Osteoblast (primary cell): Measurements from ENCODE around the gene CFAP57. TPM values are rescaled to one million over a fixed set of nuclear protein-coding genes. Genes with fewer than 3 reads are reported as not detected.

Experiments used
- DNase-seq: peaks from one replicate; pipeline ENCODE4 v3.0.0; 2011; ENCODE audit warnings: low spot score, mixed read lengths; ENCODE audit not compliant: insufficient read length; ENCODE audit errors: missing footprints
- H2AFZ ChIP-seq: 2 replicates; pipeline ENCODE4 v1.6.0; 2011; ENCODE audit warnings: mild to moderate bottlenecking, low read length
- H3K27ac ChIP-seq: 2 replicates; pipeline ENCODE4 v1.5.1; 2011; ENCODE audit warnings: mild to moderate bottlenecking, low read depth, low read length, moderate library complexity
- H3K27me3 ChIP-seq: 2 replicates; pipeline ENCODE4 v1.6.0; 2012; ENCODE audit warnings: mild to moderate bottlenecking, control low read depth, inconsistent platforms, low read length, moderate library complexity; ENCODE audit not compliant: insufficient read depth
- H3K36me3 ChIP-seq: 2 replicates; pipeline ENCODE4 v1.5.1; 2011; ENCODE audit warnings: mild to moderate bottlenecking, low read length, control low read depth, moderate library complexity; ENCODE audit not compliant: insufficient read depth
- H3K4me1 ChIP-seq: 2 replicates; pipeline ENCODE4 v1.5.1; 2011; ENCODE audit warnings: mild to moderate bottlenecking, low read length, control low read depth, moderate library complexity; ENCODE audit not compliant: insufficient read depth
- H3K4me2 ChIP-seq: 2 replicates; pipeline ENCODE4 v1.6.0; 2011; ENCODE audit warnings: mild to moderate bottlenecking, low read length; ENCODE audit not compliant: insufficient read depth
- H3K4me3 ChIP-seq: fragments of 200-600 bp; sonication (generic); 3 replicates; pipeline ENCODE4 v1.5.1; 2012; ENCODE audit warnings: mild to moderate bottlenecking, low read length, inconsistent platforms; ENCODE audit not compliant: insufficient read depth
- H3K79me2 ChIP-seq: 2 replicates; pipeline ENCODE4 v1.6.0; 2012; ENCODE audit warnings: mild to moderate bottlenecking, low read length, control low read depth, inconsistent platforms; ENCODE audit not compliant: insufficient read depth
- H3K9me3 ChIP-seq: 2 replicates; pipeline ENCODE4 v1.5.1; 2011; ENCODE audit warnings: low read depth, low read length, control low read depth
- H4K20me1 ChIP-seq: 2 replicates; pipeline ENCODE4 v1.6.0; 2012; ENCODE audit warnings: mild to moderate bottlenecking, low read length, control low read depth; ENCODE audit not compliant: insufficient read depth
- total RNA-seq: library from RNA; depleted of rRNA; stranded (reverse); fragments of >200 nt; gene quantifications from 2 replicates; pipeline ENCODE4 v1.2.3, GENCODE V29; 2012
- TF ChIP-seq, protein P1 (sequence below): IDR thresholded peaks from 2 replicates; pipeline ENCODE4 v1.5.1; 2011; ENCODE audit warnings: mild to moderate bottlenecking, low read depth, low read length, moderate library complexity; ENCODE audit errors: extremely low read depth

The CFAP57 gene
- total RNA-seq, 1 donor = under 0.01 TPM

DNA sequence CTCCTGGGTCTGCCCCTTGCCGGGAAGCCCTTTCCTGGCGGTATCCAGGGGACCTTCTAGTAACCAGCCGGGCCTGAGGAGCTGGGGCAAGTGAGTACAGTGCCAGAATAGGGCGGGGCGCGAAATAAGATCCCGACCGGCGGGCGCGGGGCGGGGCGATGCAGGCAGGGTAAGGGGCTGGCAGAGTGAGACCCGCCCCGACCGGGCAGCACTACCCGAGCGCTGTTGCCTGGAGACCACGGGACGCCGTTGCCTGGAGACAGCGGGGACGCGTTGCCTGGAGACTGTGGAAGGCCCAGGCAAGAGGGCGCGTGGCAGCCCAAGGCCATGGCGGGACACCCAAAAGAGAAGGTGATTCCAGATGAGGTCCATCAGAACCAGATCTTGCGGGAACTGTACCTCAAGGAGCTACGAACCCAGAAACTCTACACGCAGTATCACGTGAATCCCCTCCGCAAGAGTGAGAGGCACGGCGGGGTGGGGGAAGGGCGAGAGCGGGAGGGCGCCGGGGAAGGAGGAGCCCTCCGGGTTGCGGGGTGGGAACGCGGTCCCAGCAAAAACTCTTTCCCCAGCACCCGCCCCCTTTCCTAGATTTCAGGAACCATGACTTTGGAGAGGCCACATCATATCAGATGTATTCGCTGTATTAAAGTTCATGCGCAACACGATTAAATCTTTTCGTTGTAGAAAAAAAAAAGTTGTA lies 24.4 kb upstream of the CFAP57 start:
- DNase-seq = peak; percentile 86
- Histone ChIP-seq H4K20me1 (no peaks in the 10 kb centered on the region), H3K27me3 (peaks cover 44% of the 10 kb centered on the region), H3K4me3 (peak overlapping the region; percentile 71), H3K27ac (no peak overlapping the region), H2AFZ (peak overlapping the region; percentile 81), H3K4me2 (peak overlapping the region; percentile 91), H3K9me3 (no peaks in the 10 kb centered on the region), H3K36me3 (no peaks in the 10 kb centered on the region), H3K79me2 (no peaks in the 10 kb centered on the region), H3K4me1 (peaks cover 4% of the 10 kb centered on the region)
- TF ChIP-seq, protein P1, sequence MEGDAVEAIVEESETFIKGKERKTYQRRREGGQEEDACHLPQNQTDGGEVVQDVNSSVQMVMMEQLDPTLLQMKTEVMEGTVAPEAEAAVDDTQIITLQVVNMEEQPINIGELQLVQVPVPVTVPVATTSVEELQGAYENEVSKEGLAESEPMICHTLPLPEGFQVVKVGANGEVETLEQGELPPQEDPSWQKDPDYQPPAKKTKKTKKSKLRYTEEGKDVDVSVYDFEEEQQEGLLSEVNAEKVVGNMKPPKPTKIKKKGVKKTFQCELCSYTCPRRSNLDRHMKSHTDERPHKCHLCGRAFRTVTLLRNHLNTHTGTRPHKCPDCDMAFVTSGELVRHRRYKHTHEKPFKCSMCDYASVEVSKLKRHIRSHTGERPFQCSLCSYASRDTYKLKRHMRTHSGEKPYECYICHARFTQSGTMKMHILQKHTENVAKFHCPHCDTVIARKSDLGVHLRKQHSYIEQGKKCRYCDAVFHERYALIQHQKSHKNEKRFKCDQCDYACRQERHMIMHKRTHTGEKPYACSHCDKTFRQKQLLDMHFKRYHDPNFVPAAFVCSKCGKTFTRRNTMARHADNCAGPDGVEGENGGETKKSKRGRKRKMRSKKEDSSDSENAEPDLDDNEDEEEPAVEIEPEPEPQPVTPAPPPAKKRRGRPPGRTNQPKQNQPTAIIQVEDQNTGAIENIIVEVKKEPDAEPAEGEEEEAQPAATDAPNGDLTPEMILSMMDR = no peak

DNA sequence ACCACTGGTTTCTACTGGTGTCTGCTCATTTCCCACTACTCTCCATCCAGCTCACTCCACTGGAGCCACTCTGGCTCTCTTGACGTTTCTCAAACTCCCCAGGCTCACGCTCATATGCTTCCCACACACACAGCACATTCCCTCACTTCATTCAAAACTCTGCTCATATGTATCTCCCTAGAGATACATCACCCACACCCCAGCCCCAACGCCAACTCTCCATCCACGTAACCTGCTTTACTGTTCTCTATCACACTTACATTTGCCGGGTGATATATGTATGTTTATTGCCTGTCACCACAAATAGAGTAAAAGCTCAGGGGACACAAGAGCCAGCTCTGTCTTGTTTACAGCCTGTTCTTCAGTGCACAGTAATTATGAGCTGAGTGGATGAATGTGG lies 22.2 kb upstream of the CFAP57 start:
- H3K4me3 ChIP-seq = no peak overlapping the region
- peaks cover 37% of the 10 kb centered on the region for H3K27me3 ChIP-seq
- no peaks in the 10 kb centered on the region for H3K36me3 ChIP-seq
- TF ChIP-seq, protein P1 = no peak
- no peaks in the 10 kb centered on the region for H3K79me2 ChIP-seq
- DNase-seq = no peak
- no peaks in the 10 kb centered on the region for H3K9me3 ChIP-seq
- H2AFZ ChIP-seq = no peak overlapping the region
- peaks cover 4% of the 10 kb centered on the region for H3K4me1 ChIP-seq
- H3K27ac ChIP-seq = no peak overlapping the region
- no peaks in the 10 kb centered on the region for H4K20me1 ChIP-seq
- no peak overlapping the region for H3K4me2 ChIP-seq

DNA sequence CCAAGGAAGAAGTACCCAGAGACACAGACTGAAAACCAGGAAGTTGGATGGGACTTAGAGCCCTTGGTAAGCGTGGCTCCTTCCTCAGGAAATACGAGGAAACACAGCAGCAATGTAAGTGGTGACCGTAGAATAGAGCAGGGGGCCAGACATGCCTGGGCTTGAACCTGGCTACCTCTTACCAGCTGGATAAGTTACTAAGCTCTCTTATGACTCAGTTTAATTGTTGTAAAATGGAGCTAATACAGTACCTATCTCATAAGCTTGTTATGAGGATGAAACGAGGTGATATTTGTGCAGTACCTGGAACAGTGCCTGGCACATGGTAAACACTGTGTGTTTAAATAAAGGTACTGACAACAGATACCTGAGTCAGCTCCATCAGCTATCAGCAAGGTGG lies 19.3 kb upstream of the CFAP57 start:
- no peak for DNase-seq
- H3K36me3 ChIP-seq = no peaks in the 10 kb centered on the region
- TF ChIP-seq, protein P1 = no peak
- H3K9me3 ChIP-seq = no peaks in the 10 kb centered on the region
- peaks cover 1% of the 10 kb centered on the region for H3K4me1 ChIP-seq
- no peak overlapping the region for H3K27ac ChIP-seq
- no peaks in the 10 kb centered on the region for H4K20me1 ChIP-seq
- peak overlapping the region; percentile 36 for H2AFZ ChIP-seq
- H3K4me3 ChIP-seq = no peak overlapping the region
- H3K79me2 ChIP-seq = no peaks in the 10 kb centered on the region
- H3K27me3 ChIP-seq = peaks cover 16% of the 10 kb centered on the region
- no peak overlapping the region for H3K4me2 ChIP-seq

DNA sequence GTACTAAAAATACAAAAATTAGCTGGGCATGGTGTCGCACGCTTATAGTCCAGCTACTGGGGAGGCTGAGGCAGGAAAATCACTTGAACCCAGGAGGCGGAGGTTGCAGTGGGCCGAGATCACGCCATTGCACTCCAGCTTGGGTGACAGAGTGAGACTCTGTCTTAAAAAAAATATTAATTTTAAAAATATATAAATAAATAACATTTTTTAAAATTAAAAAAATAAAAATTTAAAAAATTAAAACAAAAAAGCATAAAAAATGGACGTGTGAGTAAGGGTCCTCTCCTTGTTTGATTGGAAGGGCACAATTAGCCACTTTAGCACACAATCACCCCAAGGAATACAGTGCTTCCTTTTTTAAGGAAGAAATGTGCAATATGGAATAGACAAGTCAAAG lies 18.7 kb upstream of the CFAP57 start:
- no peaks in the 10 kb centered on the region for H3K79me2 ChIP-seq
- H3K27ac ChIP-seq = no peak overlapping the region
- no peaks in the 10 kb centered on the region for H3K4me1 ChIP-seq
- H3K36me3 ChIP-seq = no peaks in the 10 kb centered on the region
- H3K4me3 ChIP-seq = no peak overlapping the region
- peaks cover 13% of the 10 kb centered on the region for H3K27me3 ChIP-seq
- DNase-seq = no peak
- H2AFZ ChIP-seq = no peak overlapping the region
- no peak overlapping the region for H3K4me2 ChIP-seq
- H3K9me3 ChIP-seq = no peaks in the 10 kb centered on the region
- TF ChIP-seq, protein P1 = no peak
- H4K20me1 ChIP-seq = no peaks in the 10 kb centered on the region
